GM10248 (cell line): Measurements from ENCODE around the gene CRYL1.

Experiments
- CTCF ChIA-PET: fragments of 300-600 bp; sonication (Branson Sonifier 250); formaldehyde crosslinking; extraction: SDS; loops from one replicate; lab custom pipeline; 2021; ENCODE audit warnings: antibody characterized with exemption; lab: Yijun Ruan, JAX
- POLR2A ChIA-PET: fragments of 350-650 bp; sonication (Branson Sonifier 250); formaldehyde crosslinking; extraction: SDS; loops from one replicate; lab custom pipeline; 2020; ENCODE audit warnings: antibody characterized with exemption; lab: Yijun Ruan, JAX
- DNase-seq: peaks from one replicate; pipeline ENCODE4 v3.0.0; 2012; ENCODE audit errors: extremely low spot score
- TF ChIP-seq, protein P1 (sequence below): IDR thresholded peaks from 2 replicates; pipeline ENCODE4 v1.5.1; 2012; ENCODE audit warnings: mild to moderate bottlenecking, low read depth; ENCODE audit errors: extremely low read depth, missing control alignments, control extremely low read depth

Gene CRYL1

DNA sequence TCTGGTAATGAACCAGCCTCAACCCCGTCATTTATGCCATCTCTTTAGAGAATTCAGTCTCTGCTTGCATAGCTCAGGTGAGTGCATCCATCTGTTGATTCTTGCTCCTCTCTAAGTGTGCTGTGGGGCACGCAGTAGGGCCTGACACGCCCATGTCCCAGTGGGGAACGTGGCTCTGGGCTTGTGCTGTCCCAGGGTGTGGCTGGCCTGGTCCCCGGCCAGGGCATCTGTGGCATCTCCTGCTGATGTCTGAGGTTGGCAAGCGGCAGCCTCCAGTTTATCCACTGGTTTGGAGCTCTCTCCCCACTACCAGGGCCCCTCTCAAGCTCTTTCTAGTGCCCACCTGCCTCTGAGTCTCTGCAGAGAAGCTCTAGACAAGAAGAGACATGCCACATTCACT lies 146.9 kb downstream of the CRYL1 start:
- TF ChIP-seq, protein P1, sequence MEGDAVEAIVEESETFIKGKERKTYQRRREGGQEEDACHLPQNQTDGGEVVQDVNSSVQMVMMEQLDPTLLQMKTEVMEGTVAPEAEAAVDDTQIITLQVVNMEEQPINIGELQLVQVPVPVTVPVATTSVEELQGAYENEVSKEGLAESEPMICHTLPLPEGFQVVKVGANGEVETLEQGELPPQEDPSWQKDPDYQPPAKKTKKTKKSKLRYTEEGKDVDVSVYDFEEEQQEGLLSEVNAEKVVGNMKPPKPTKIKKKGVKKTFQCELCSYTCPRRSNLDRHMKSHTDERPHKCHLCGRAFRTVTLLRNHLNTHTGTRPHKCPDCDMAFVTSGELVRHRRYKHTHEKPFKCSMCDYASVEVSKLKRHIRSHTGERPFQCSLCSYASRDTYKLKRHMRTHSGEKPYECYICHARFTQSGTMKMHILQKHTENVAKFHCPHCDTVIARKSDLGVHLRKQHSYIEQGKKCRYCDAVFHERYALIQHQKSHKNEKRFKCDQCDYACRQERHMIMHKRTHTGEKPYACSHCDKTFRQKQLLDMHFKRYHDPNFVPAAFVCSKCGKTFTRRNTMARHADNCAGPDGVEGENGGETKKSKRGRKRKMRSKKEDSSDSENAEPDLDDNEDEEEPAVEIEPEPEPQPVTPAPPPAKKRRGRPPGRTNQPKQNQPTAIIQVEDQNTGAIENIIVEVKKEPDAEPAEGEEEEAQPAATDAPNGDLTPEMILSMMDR, result no peak
- CTCF ChIA-PET, result no interaction called here
- DNase-seq, result no peak
- POLR2A ChIA-PET, result no interaction called here

DNA sequence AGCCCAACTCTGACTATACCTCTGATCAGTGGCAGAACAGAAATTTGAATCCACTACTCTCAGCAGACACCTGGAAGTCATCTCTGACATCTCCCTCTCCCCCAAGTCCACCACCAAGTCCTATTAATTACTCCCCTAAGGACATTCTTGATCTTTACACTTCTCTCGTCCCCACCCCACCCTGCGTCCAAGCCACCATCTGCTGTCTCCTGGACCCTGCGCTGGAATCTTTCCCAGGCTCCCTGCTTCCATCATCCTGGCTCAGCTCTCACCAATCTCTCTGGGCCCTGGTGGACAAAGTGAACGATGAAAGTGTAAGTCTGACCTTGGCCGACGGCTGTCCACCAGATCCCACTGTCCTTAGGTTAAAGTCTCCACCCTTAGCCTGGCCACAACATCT lies 147.9 kb downstream of the CRYL1 start:
- POLR2A ChIA-PET, result no interaction called here
- CTCF ChIA-PET, result no interaction called here
- no peak for DNase-seq
- TF ChIP-seq, protein P1, result no peak

DNA sequence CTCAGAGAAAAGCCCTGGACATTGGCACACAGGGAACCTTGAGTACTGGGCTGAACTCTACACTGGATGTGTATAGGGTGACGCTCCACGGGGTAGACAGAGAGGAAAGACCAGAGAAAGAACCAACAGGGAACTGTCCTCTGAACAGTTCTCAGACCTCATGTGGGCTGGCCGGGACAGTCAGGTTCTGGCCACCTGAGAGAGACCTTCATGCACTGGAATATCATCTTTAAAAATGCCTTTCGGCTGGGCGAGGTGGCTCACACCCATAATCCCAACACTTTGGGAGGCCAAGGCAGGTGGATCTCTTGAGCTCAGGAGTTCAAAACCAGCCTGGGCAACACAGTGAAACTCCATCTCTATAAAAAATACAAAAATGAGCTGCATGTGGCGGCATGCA lies 149.8 kb downstream of the CRYL1 start:
- CTCF ChIA-PET, result no interaction called here
- POLR2A ChIA-PET, result no interaction called here
- no peak for DNase-seq
- TF ChIP-seq, protein P1, result no peak

DNA sequence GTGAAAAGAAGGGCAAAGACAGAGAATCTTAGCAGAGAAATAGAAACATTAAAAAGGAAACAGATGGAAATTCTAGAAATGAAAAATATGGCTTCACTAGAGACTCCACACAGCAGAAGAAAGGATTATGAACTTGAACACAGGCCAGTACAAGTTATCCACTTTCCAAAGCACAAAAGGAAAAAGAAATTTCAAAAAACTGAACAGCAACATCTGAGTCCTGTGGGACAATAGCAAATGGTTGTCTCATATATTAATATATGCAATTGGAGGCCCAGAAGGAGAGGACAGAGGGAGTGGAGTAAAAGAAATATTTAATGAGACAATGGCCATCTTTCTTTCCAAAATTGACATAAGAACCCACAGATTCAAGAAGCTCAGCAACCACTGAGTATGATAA lies 151.8 kb downstream of the CRYL1 start:
- CTCF ChIA-PET, result no interaction called here
- TF ChIP-seq, protein P1, result no peak
- no peak for DNase-seq
- POLR2A ChIA-PET, result no interaction called here

DNA sequence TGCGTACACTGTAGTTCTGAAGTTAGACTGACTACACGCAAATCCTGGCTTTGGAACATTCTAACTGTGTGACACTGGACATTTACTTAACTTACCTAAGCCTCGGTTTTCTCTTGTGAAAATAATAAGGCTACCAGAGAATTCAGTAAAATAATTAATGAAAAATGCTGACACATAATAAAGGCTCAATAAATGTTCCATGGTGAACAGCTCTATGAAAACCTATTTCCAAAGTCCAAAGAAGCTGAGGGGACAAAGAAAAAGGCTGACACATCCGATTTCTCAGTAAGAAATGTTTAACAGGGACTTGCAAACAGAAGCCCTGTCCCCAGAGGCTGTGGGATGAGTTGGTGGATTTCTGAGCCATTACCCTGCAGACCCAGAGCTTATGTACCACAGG lies 153.8 kb downstream of the CRYL1 start:
- ChIA-PET POLR2A (no interaction called here), CTCF (interaction anchor here (1.7 kb wide), 1 partner anchor 45 kb away, joined by 3 read pairs; no protein-coding TSS in a partner anchor)
- DNase-seq, result no peak
- TF ChIP-seq, protein P1, result no peak

DNA sequence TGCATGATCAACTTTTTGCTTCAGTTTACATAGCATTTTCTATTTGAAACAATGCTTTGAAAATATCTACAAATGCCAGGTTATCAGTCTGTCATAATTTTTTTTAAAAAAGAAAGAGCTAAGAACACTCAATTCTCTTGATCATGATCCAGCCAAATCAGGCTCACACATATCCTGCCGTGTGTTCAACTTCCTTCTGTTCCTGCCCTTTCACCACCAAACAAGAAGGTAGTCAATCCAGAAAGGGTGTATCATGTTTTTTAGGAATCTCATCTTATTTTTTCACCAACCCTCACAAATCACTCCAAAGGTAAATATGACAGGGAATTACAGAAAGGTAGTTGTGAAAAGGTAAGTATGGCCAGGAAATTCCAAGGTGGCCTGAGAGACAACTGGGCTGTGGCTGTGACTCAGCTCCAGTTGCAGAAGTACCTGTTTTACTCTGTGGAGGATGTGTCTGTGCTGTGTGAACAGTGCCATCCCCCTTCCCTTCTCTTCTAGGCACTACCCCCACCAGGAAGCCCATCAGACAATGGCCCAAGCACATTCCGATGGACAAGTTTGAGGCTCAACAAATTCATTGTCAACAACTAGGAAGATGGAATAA lies 154.7 kb downstream of the CRYL1 start:
- CTCF ChIA-PET, result interaction anchor here (0.9 to 1.6 kb wide), 2 partner anchors 12 to 92 kb away, joined by 3 read pairs; no protein-coding TSS in a partner anchor
- TF ChIP-seq, protein P1, result no peak
- POLR2A ChIA-PET, result no interaction called here
- no peak for DNase-seq
